Measurements from ENCODE around the gene P4HA2.

GRCh38 chr5:132143148-132143547 is 84.5 kb downstream of the P4HA2 start:
- TF ChIP-seq, protein P1, sequence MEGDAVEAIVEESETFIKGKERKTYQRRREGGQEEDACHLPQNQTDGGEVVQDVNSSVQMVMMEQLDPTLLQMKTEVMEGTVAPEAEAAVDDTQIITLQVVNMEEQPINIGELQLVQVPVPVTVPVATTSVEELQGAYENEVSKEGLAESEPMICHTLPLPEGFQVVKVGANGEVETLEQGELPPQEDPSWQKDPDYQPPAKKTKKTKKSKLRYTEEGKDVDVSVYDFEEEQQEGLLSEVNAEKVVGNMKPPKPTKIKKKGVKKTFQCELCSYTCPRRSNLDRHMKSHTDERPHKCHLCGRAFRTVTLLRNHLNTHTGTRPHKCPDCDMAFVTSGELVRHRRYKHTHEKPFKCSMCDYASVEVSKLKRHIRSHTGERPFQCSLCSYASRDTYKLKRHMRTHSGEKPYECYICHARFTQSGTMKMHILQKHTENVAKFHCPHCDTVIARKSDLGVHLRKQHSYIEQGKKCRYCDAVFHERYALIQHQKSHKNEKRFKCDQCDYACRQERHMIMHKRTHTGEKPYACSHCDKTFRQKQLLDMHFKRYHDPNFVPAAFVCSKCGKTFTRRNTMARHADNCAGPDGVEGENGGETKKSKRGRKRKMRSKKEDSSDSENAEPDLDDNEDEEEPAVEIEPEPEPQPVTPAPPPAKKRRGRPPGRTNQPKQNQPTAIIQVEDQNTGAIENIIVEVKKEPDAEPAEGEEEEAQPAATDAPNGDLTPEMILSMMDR (conservative IDR thresholded peaks at IDR 0.05) = no peak
- TF ChIP-seq ZFX (IDR thresholded peaks at IDR 0.05) = no peak

Data from C4-2B (cell line).